ENCODE measurements around the gene SLC44A4.
A peak's percentile ranks its signal among the peaks of the same experiment; 100 is the strongest.
"Not testable (repeated sequence)": the region's sequence is repeated elsewhere in the genome, so short reads cannot be mapped to it uniquely, and the experiment has no call there.

Gene SLC44A4

GRCh38 chr6:31825553-31825952, 53.2 kb downstream of the SLC44A4 start:
- no peaks in the 10 kb centered on the region for H3K9me3 ChIP-seq (ENCODE audit: control insufficient read depth, insufficient read depth, low read length)
- peaks cover 31% of the 10 kb centered on the region for H3F3A ChIP-seq (ENCODE audit: control insufficient read depth, insufficient read depth)
- H3K4me2 ChIP-seq (ENCODE audit: low read length), result peak overlapping the region; percentile 99; the same call in 1 of the 2 replicates
- H3K9me2 ChIP-seq (replicated peaks; ENCODE audit: control insufficient read depth, low read length), result no peaks in the 10 kb centered on the region
- H3K36me3 ChIP-seq (ENCODE audit: control insufficient read depth, low read length), result no peaks in the 10 kb centered on the region
- no peaks in the 10 kb centered on the region for H3K27me3 ChIP-seq (ENCODE audit: control insufficient read depth, low read length)
- no peak overlapping the region for H3K27ac ChIP-seq (ENCODE audit: low read depth, low read length)
- peaks cover 53% of the 10 kb centered on the region for H3K4me1 ChIP-seq (ENCODE audit: control insufficient read depth, low read length)
- H3K4me3 ChIP-seq (ENCODE audit: low read length), result no peak overlapping the region
- peaks cover 22% of the 10 kb centered on the region for H3K79me2 ChIP-seq (ENCODE audit: control insufficient read depth, low read length)
- H4K20me1 ChIP-seq (ENCODE audit: control insufficient read depth, insufficient read depth, low read depth, low read length), result no peaks in the 10 kb centered on the region
- TF ChIP-seq CTCF (IDR thresholded peaks at IDR 0.05; ENCODE audit: low read depth, low read length, poor library complexity, severe bottlenecking) (no peak), EZH2phosphoT487 (IDR thresholded peaks at IDR 0.05; ENCODE audit: borderline replicate concordance, low read length) (no peak)

- not testable (repeated sequence) for H3K9me2 ChIP-seq (replicated peaks; ENCODE audit: control insufficient read depth, low read length); H4K20me1 ChIP-seq (ENCODE audit: control insufficient read depth, insufficient read depth, low read depth, low read length); H3K27me3 ChIP-seq (ENCODE audit: control insufficient read depth, low read length); H3K36me3 ChIP-seq (ENCODE audit: control insufficient read depth, low read length); H3K27ac ChIP-seq (ENCODE audit: low read depth, low read length); H3K4me3 ChIP-seq (ENCODE audit: low read length); H3K9me3 ChIP-seq (ENCODE audit: control insufficient read depth, insufficient read depth, low read length)
- peaks cover 11% of the 10 kb centered on the region for H3K79me2 ChIP-seq (ENCODE audit: control insufficient read depth, low read length)
- H3K4me2 ChIP-seq (ENCODE audit: low read length), result 0 out of 2 replicates have a peak overlapping the region, but pooled peaks have one; percentile 12
- H3F3A ChIP-seq (ENCODE audit: control insufficient read depth, insufficient read depth), result peaks cover 30% of the 10 kb centered on the region
- H3K4me1 ChIP-seq (ENCODE audit: control insufficient read depth, low read length), result peaks cover 52% of the 10 kb centered on the region
Observed at GRCh38 chr6:31823592-31824196, 55.1 kb downstream of the SLC44A4 start.

GRCh38 chr6:31822036-31822821, 56.6 kb downstream of the SLC44A4 start:
- no peaks in the 10 kb centered on the region for H3K9me2 ChIP-seq (replicated peaks; ENCODE audit: control insufficient read depth, low read length)
- peak overlapping the region; percentile 92 for H3K4me3 ChIP-seq (ENCODE audit: low read length)
- peaks cover 7% of the 10 kb centered on the region; the same call in 1 of the 2 replicates for H3K79me2 ChIP-seq (ENCODE audit: control insufficient read depth, low read length)
- no peak for TF ChIP-seq EZH2phosphoT487 (IDR thresholded peaks at IDR 0.05; ENCODE audit: borderline replicate concordance, low read length)
- TF ChIP-seq CTCF (IDR thresholded peaks at IDR 0.05; ENCODE audit: low read depth, low read length, poor library complexity, severe bottlenecking), result no peak
- H3K36me3 ChIP-seq (ENCODE audit: control insufficient read depth, low read length), result no peaks in the 10 kb centered on the region
- no peaks in the 10 kb centered on the region for H4K20me1 ChIP-seq (ENCODE audit: control insufficient read depth, insufficient read depth, low read depth, low read length)
- peaks cover 63% of the 10 kb centered on the region for H3K4me1 ChIP-seq (ENCODE audit: control insufficient read depth, low read length)
- H3K27ac ChIP-seq (ENCODE audit: low read depth, low read length), result peak overlapping the region; percentile 43
- no peaks in the 10 kb centered on the region for H3K9me3 ChIP-seq (ENCODE audit: control insufficient read depth, insufficient read depth, low read length)
- peaks cover 38% of the 10 kb centered on the region for H3F3A ChIP-seq (ENCODE audit: control insufficient read depth, insufficient read depth)
- H3K27me3 ChIP-seq (ENCODE audit: control insufficient read depth, low read length), result no peaks in the 10 kb centered on the region
- H3K4me2 ChIP-seq (ENCODE audit: low read length), result peak overlapping the region; percentile 83
